Kidney epithelial cell (primary cell): ENCODE data around the gene XXYLT1. TPM values are rescaled to one million over a fixed set of nuclear protein-coding genes. Genes with fewer than 3 reads are reported as not detected.

Experiments
- DNase-seq: peaks from one replicate; pipeline ENCODE4 v3.0.0-alpha.2; 2010; ENCODE audit warnings: low read depth
- H3K27me3 ChIP-seq: 2 replicates; pipeline ENCODE4 v1.6.0; 2011; ENCODE audit warnings: low read length; ENCODE audit not compliant: control insufficient read depth, insufficient read depth
- H3K36me3 ChIP-seq: 2 replicates; pipeline ENCODE4 v1.5.1; 2011; ENCODE audit warnings: low read length; ENCODE audit not compliant: control insufficient read depth, insufficient read depth
- H3K4me3 ChIP-seq: 2 replicates; pipeline ENCODE4 v1.5.1; 2011; ENCODE audit warnings: low read depth, mild to moderate bottlenecking, control low read depth, low read length
- total RNA-seq: library from RNA; depleted of rRNA; stranded (reverse); fragments of >200 nt; gene quantifications from 2 replicates; pipeline ENCODE4 v1.2.3, GENCODE V29; 2015
- TF ChIP-seq, protein P1 (sequence below): IDR thresholded peaks from 2 replicates; pipeline ENCODE4 v1.5.1; 2011; ENCODE audit warnings: mild to moderate bottlenecking, moderate library complexity, low read length, control low read depth, inconsistent platforms; ENCODE audit not compliant: insufficient read depth, poor library complexity, severe bottlenecking

Gene XXYLT1
- total RNA-seq, 1 donor from 2014 or later: 18.7 TPM

DNA sequence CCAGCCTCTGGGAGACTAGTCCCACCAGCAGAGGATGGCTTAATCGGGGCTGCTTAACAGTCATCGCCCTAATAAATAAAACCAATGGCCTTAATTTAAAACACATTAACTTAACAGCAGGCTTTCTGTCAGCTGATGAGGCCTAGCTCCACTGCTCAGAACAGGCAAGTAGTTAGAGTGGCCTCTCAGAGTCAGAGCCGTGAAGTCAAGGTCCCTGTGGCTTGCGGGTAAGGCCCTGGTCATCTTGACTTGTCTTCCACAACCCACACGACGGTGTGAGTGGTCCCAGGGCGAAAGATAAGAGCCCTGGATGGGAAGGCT, 11.8 kb downstream of the XXYLT1 start:
- no peak overlapping the region for H3K4me3 ChIP-seq
- H3K36me3 ChIP-seq: no peaks in the 10 kb centered on the region
- TF ChIP-seq, protein P1, sequence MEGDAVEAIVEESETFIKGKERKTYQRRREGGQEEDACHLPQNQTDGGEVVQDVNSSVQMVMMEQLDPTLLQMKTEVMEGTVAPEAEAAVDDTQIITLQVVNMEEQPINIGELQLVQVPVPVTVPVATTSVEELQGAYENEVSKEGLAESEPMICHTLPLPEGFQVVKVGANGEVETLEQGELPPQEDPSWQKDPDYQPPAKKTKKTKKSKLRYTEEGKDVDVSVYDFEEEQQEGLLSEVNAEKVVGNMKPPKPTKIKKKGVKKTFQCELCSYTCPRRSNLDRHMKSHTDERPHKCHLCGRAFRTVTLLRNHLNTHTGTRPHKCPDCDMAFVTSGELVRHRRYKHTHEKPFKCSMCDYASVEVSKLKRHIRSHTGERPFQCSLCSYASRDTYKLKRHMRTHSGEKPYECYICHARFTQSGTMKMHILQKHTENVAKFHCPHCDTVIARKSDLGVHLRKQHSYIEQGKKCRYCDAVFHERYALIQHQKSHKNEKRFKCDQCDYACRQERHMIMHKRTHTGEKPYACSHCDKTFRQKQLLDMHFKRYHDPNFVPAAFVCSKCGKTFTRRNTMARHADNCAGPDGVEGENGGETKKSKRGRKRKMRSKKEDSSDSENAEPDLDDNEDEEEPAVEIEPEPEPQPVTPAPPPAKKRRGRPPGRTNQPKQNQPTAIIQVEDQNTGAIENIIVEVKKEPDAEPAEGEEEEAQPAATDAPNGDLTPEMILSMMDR: no peak
- DNase-seq: no peak
- H3K27me3 ChIP-seq: no peaks in the 10 kb centered on the region

DNA sequence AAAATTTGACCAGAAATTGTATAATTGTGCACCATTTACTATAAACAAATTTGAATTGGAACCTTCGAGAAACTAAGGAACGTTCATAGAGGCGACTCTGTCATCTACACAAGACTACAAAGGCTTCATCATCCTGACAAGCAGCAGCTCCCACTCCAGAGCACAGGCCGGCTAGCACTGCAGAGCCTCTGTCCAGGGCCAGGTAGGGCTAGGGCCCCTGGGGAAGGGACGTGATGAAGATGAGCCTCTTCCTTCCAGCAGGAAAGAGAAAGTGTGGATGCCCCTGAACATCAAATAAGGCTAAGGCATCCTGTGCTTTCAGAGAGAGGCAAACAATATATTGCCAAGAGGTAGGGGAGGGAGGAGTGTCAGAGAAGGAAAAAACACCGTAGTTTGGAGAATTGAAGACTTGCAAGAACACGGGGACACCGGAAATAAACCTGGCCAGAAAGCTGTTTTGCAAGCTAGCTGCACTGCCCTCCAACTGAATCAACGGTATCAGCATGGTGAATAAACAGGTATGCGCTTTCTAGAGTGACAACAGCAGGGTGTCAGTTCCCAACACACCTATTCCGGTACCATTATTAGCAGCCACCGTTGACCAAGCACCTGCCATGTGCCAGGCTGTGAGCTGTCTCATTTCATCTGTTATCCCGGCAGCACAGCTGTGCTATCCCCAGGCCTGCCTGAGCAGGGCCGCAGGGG, 12.4 kb downstream of the XXYLT1 start:
- DNase-seq: no peak
- H3K36me3 ChIP-seq: no peaks in the 10 kb centered on the region
- no peak overlapping the region for H3K4me3 ChIP-seq
- H3K27me3 ChIP-seq: no peaks in the 10 kb centered on the region
- TF ChIP-seq, protein P1: no peak

DNA sequence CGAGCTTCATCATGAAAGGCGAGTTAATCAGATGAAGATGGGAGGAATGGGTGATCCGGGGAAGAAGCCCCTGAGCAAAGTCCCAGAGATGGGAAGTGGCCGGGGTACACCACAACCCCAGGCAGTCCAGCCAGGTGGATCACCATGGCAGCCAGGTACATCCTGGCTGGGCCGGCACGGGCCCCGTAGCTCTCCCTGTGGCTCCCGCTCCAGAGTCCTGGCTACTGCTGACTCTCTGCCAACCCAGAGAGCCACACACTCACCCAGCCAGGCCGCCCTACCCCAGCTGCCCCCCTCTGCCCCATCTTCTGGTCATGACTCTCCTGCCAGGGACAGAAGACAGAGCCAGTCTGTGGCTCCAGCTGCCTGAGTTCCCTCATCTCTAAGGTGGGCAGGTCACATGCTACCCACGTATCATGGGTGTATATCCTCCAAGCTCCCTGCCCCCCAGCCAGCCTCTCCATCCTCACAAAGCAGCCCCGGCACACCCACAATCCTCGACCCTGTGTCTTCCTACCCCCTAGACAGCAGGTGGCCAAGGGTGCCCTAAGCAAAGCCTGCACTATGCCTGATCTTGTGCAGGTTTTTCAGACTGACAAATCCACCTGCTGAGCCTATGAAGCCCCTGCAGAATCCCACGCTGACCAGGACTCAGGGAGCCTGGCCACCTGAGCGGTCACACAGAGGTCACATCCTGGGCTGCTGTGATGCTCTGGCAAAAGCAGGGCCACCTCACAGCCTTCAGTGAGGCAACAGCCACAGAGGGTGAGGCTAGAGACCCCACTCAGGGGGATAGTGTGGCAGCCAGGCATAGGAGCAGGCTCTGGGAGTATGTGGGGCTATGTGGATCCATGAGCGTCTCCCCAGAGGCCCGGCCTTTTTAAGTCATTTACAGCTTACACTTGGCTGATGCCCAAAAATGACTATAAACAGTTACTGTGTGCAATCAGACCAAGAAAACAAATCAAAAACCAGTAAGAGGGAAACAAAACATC, 13.2 kb downstream of the XXYLT1 start:
- no peaks in the 10 kb centered on the region for H3K27me3 ChIP-seq
- no peak overlapping the region for H3K4me3 ChIP-seq
- H3K36me3 ChIP-seq: no peaks in the 10 kb centered on the region
- TF ChIP-seq, protein P1: no peak
- no peak for DNase-seq

DNA sequence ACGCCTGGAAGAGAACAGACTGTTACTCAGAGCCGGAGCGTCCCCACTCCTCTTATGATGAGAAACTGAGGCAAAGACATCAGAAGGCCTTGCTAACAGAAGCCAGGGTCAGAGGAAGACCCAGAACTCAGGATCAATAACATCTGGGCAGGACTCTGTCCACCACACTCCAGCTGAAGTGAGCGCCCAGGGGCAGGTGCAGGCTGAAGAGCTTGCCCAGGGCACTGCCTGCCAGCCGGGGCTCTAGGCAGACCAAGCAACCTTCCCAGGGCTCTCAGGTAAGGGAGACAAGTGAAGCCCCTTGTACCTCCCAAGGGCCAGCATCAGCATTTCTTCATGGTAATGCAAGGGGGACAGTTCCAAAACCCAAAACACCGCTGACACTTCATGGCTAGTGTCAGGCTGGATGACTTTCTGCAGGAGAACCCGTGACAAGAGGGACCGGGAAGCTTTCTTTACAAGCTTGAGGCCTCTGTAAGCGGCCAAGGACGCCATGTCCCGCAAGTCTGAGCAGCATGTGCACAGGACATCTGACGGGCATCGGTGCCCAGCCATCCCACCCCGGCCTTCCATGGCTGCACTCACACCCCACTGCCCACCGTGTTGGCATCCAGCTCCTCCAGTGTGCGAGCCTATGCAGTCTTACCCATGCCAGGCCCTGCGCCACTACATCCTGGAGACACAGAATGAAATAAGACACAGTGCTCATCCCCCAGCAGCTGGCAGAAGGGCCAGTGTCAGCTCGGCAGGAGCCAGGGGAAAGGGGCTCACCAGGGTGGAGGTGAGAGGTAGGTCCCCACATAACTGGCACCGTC, 14.1 kb downstream of the XXYLT1 start:
- TF ChIP-seq, protein P1: no peak
- DNase-seq: no peak
- Histone ChIP-seq H3K4me3 (no peak overlapping the region), H3K36me3 (no peaks in the 10 kb centered on the region), H3K27me3 (no peaks in the 10 kb centered on the region)

DNA sequence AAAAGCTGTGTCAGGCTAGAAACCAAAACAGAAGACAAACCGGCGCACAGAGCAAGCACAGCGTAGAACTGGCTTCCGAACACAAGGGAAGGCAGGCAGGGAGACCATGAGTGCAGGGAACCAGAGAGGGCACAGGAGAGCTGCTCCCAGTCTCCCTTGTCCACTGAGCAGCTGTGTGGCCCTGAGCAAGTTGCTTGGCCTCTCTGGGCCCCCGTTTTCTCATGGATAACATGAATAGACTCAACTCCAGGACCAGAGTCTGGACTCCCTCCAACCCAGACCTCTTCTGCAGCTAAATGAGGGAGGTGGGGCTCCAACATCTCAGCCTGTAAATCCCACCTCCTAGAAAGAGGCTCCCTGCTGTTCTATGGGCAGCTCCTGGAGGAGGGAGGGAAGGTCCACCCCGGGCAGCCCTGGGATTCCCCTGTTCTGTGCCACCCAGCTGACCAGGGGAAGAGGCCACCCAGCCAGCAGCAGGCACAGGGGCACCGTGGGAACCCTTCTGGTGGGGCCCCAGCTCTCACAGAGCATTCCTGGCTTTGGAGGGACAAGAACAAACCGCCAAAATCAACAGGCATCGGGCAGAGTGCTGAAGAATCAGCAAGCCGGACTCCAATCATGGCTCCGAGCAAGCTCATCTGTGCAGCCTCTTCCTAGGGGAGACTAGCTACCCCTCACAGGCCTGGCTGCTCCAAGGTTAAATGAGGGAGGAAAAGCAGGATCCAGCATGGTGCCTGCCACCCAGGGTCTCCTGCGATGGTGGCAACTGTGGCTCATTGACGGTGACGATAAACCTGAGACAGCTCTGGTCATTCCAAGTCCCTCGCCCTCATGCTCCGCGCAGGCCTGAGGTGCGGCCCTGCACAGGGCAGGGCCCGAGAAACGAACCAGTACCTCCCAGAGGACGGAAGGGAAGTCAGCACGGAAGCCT, 15.1 kb downstream of the XXYLT1 start:
- no peaks in the 10 kb centered on the region for H3K27me3 ChIP-seq
- TF ChIP-seq, protein P1: no peak
- no peak for DNase-seq

More for the DNA sequence above, 15.1 kb downstream of the XXYLT1 start:
- Histone ChIP-seq H3K36me3 (no peaks in the 10 kb centered on the region), H3K4me3 (no peak overlapping the region)
